Astrocyte (in vitro differentiated cells and primary cell): ENCODE results near the gene SLC38A3. TPM values are rescaled to one million over a fixed set of nuclear protein-coding genes. Genes with fewer than 3 reads are reported as not detected.
A peak's percentile ranks its signal among the peaks of the same experiment; 100 is the strongest.

Source experiments
- DNase-seq: peaks from one replicate; pipeline ENCODE4 v3.0.0-alpha.2; 2010; ENCODE audit warnings: low read depth
- FAIRE-seq: peaks from 2 replicates; lab custom pipeline; 2011; peaks lifted over from hg19 to GRCh38; lab: Jason Lieb, UNC
- H2AFZ ChIP-seq: 2 replicates; pipeline ENCODE4 v1.6.0; 2012; ENCODE audit warnings: low read depth, low read length, inconsistent platforms
- H3K27ac ChIP-seq: 2 replicates; pipeline ENCODE4 v1.5.1; 2011; ENCODE audit warnings: low read depth, low read length, inconsistent platforms
- H3K27me3 ChIP-seq: 2 replicates; pipeline ENCODE4 v1.6.0; 2011; ENCODE audit warnings: low read length, inconsistent platforms; ENCODE audit not compliant: insufficient read depth
- H3K36me3 ChIP-seq: 2 replicates; pipeline ENCODE4 v1.5.1; 2011; ENCODE audit warnings: low read length, inconsistent platforms; ENCODE audit not compliant: insufficient read depth
- H3K4me1 ChIP-seq: 2 replicates; pipeline ENCODE4 v1.5.1; 2011; ENCODE audit warnings: low read length, inconsistent platforms; ENCODE audit not compliant: insufficient read depth
- H3K4me2 ChIP-seq: 2 replicates; pipeline ENCODE4 v1.6.0; 2012; ENCODE audit warnings: low read length, inconsistent platforms
- H3K4me3 ChIP-seq: 2 replicates; pipeline ENCODE4 v1.5.1; 2011; ENCODE audit warnings: low read depth, mild to moderate bottlenecking, low read length, inconsistent platforms; ENCODE audit not compliant: insufficient read depth
- H3K79me2 ChIP-seq: 2 replicates; pipeline ENCODE4 v1.6.0; 2012; ENCODE audit warnings: mild to moderate bottlenecking, low read length, inconsistent platforms; ENCODE audit not compliant: insufficient read depth
- H3K9ac ChIP-seq: 2 replicates; pipeline ENCODE4 v1.6.0; 2012; ENCODE audit warnings: mild to moderate bottlenecking, low read length, inconsistent platforms
- H3K9me3 ChIP-seq: 2 replicates; pipeline ENCODE4 v1.5.1; 2012; ENCODE audit warnings: low read depth, mild to moderate bottlenecking, low read length, inconsistent platforms; ENCODE audit not compliant: insufficient read depth
- H4K20me1 ChIP-seq: 2 replicates; pipeline ENCODE4 v1.6.0; 2012; ENCODE audit warnings: low read length, inconsistent platforms; ENCODE audit not compliant: insufficient read depth
- H3K27ac Mint-ChIP-seq: one replicate; pipeline ENCODE4 v1.8.0; 2021; ENCODE audit warnings: mild to moderate bottlenecking, mixed read lengths; ENCODE audit not compliant: unreplicated experiment
- H3K27me3 Mint-ChIP-seq: one replicate; pipeline ENCODE4 v1.8.0; 2021; ENCODE audit warnings: low read depth, mixed read lengths; ENCODE audit not compliant: unreplicated experiment
- H3K36me3 Mint-ChIP-seq: one replicate; pipeline ENCODE4 v1.8.0; 2021; ENCODE audit warnings: low read depth, mixed read lengths; ENCODE audit not compliant: unreplicated experiment
- H3K4me1 Mint-ChIP-seq: one replicate; pipeline ENCODE4 v1.8.0; 2021; ENCODE audit warnings: low read depth, mixed read lengths; ENCODE audit not compliant: unreplicated experiment
- H3K4me3 Mint-ChIP-seq: one replicate; pipeline ENCODE4 v1.8.0; 2021; ENCODE audit warnings: mild to moderate bottlenecking, moderate library complexity, mixed read lengths; ENCODE audit not compliant: unreplicated experiment
- H3K9me3 Mint-ChIP-seq: one replicate; pipeline ENCODE4 v1.8.0; 2021; ENCODE audit warnings: mild to moderate bottlenecking, mixed read lengths; ENCODE audit not compliant: unreplicated experiment
- CTCF ChIP-seq: IDR thresholded peaks from 2 replicates; pipeline ENCODE4 v1.5.1; 2011; ENCODE audit warnings: low read depth, mild to moderate bottlenecking, inconsistent platforms, low read length, moderate library complexity; ENCODE audit not compliant: insufficient read depth
- EZH2 ChIP-seq: IDR thresholded peaks from 2 replicates; pipeline ENCODE4 v1.6.1; 2012; ENCODE audit warnings: mild to moderate bottlenecking, low read length, inconsistent platforms; ENCODE audit not compliant: insufficient read depth
- total RNA-seq: library from RNA; stranded (reverse); gene quantifications from 2 replicates; pipeline ENCODE4 v1.2.1, GENCODE V29; 2021

Gene SLC38A3
- total RNA-seq, 1 donor from 2014 or later, result 0.68 TPM

GRCh38 chr3:50193746-50194127, 11.3 kb upstream of the SLC38A3 start:
- H3K36me3 Mint-ChIP-seq, result no peaks in the 10 kb centered on the region
- Histone ChIP-seq H2AFZ (no peak overlapping the region), H3K4me3 (no peak overlapping the region), H3K36me3 (no peaks in the 10 kb centered on the region), H3K27ac (no peak overlapping the region), H4K20me1 (no peaks in the 10 kb centered on the region), H3K79me2 (no peaks in the 10 kb centered on the region), H3K27me3 (peaks cover 21% of the 10 kb centered on the region), H3K9ac (no peak overlapping the region), H3K4me2 (no peak overlapping the region), H3K4me1 (peaks cover 8% of the 10 kb centered on the region), H3K9me3 (no peaks in the 10 kb centered on the region)
- no peaks in the 10 kb centered on the region for H3K9me3 Mint-ChIP-seq
- peaks cover 35% of the 10 kb centered on the region for H3K27me3 Mint-ChIP-seq
- no peak for FAIRE-seq
- TF ChIP-seq CTCF, result no peak
- peak; percentile 57 for TF ChIP-seq EZH2
- DNase-seq, result no peak
- no peaks in the 10 kb centered on the region for H3K4me1 Mint-ChIP-seq
- no peak overlapping the region for H3K27ac Mint-ChIP-seq
- H3K4me3 Mint-ChIP-seq, result no peak overlapping the region

GRCh38 chr3:50194128-50194902, 10.8 kb upstream of the SLC38A3 start:
- TF ChIP-seq EZH2 (peak; percentile 34), CTCF (peak; percentile 66)
- peak; percentile 13 for DNase-seq
- H3K27ac Mint-ChIP-seq, result no peak overlapping the region

GRCh38 chr3:50194903-50195500, 10.1 kb upstream of the SLC38A3 start:
- H3K27me3 Mint-ChIP-seq, result peaks cover 38% of the 10 kb centered on the region
- H3K4me2 ChIP-seq, result peak overlapping the region; percentile 62
- no peaks in the 10 kb centered on the region for H3K4me1 Mint-ChIP-seq
- H3K36me3 Mint-ChIP-seq, result no peaks in the 10 kb centered on the region
- H3K27ac ChIP-seq, result no peak overlapping the region
- H3K36me3 ChIP-seq, result no peaks in the 10 kb centered on the region
- no peak overlapping the region for H3K4me3 Mint-ChIP-seq
- H3K79me2 ChIP-seq, result no peaks in the 10 kb centered on the region
- H3K27me3 ChIP-seq, result peaks cover 21% of the 10 kb centered on the region
- DNase-seq (no peak), FAIRE-seq (no peak)
- no peak overlapping the region for H3K27ac Mint-ChIP-seq
- H3K4me3 ChIP-seq, result no peak overlapping the region
- TF ChIP-seq CTCF, result no peak
- TF ChIP-seq EZH2, result no peak
- H3K9me3 Mint-ChIP-seq, result no peaks in the 10 kb centered on the region
- H3K9me3 ChIP-seq, result no peaks in the 10 kb centered on the region
- no peak overlapping the region for H3K9ac ChIP-seq
- H3K4me1 ChIP-seq, result peaks cover 6% of the 10 kb centered on the region
- no peaks in the 10 kb centered on the region for H4K20me1 ChIP-seq
- peak overlapping the region; percentile 66 for H2AFZ ChIP-seq

More at GRCh38 chr3:50194128-50194902, 10.8 kb upstream of the SLC38A3 start:
- Histone ChIP-seq H3K4me1 (peaks cover 6% of the 10 kb centered on the region), H3K27me3 (peaks cover 21% of the 10 kb centered on the region), H3K4me3 (no peak overlapping the region), H3K27ac (no peak overlapping the region), H4K20me1 (no peaks in the 10 kb centered on the region), H3K36me3 (no peaks in the 10 kb centered on the region), H3K9me3 (no peaks in the 10 kb centered on the region), H2AFZ (peak overlapping the region; percentile 66), H3K9ac (no peak overlapping the region), H3K79me2 (no peaks in the 10 kb centered on the region), H3K4me2 (peak overlapping the region; percentile 62)
- no peaks in the 10 kb centered on the region for H3K4me1 Mint-ChIP-seq
- H3K4me3 Mint-ChIP-seq, result no peak overlapping the region
- H3K9me3 Mint-ChIP-seq, result no peaks in the 10 kb centered on the region
- no peaks in the 10 kb centered on the region for H3K36me3 Mint-ChIP-seq
- FAIRE-seq, result no peak
- H3K27me3 Mint-ChIP-seq, result peaks cover 37% of the 10 kb centered on the region
